HG03439 (cell line): ENCODE measurements around the gene SDHB.

Source experiments
- ATAC-seq: cut with Tn5 transposase; IDR thresholded peaks from one replicate; pipeline ENCODE4 v1.9.1; 2021; ENCODE audit warnings: mild to moderate bottlenecking, moderate library complexity; ENCODE audit not compliant: unreplicated experiment

Gene SDHB

DNA sequence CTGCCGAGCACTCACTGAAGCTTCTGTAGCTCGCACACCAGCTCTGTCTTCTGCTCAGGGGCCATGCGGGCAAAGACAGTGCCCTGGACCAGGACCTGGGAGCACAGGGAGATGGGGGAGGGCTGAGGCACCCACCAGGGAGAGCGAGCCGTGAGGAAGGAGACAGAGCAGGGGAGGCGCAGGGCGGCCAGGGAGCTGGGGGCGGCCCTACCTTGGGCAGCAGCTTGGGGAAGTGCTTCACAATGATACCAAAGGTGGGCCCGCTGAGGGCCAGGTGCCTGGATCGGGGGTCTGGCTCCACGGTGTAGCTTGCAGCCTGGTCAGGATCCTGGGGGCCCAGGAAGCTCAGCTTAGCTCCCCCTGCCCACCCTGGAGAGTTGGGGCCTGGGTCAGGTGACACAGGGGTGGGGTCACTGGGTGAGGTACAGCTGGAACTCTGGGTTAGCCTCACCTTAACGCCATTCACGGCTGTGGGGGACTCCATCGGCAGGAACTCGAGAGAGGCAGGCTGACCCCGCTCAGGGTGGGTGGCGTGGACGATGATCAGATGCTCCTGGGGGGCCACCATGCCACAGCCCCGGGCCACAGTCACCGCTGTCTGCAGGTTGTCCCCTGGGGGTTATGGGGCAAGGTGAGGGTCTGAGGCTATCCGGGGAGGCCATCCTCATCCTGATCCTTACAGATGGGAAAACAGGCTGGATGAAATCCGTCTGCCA lies 64.0 kb downstream of the SDHB start:
- no peak for ATAC-seq

GRCh38 chr1:16988210-16988609 lies 65.6 kb downstream of the SDHB start:
- no peak for ATAC-seq

GRCh38 chr1:16986962-16987361 lies 66.9 kb downstream of the SDHB start:
- ATAC-seq: no peak

GRCh38 chr1:16986560-16986959 lies 67.3 kb downstream of the SDHB start:
- ATAC-seq: no peak

GRCh38 chr1:16986113-16986512 lies 67.7 kb downstream of the SDHB start:
- no peak for ATAC-seq

- ATAC-seq: no peak
Measured at GRCh38 chr1:16984717-16985116, 69.1 kb downstream of the SDHB start.

DNA sequence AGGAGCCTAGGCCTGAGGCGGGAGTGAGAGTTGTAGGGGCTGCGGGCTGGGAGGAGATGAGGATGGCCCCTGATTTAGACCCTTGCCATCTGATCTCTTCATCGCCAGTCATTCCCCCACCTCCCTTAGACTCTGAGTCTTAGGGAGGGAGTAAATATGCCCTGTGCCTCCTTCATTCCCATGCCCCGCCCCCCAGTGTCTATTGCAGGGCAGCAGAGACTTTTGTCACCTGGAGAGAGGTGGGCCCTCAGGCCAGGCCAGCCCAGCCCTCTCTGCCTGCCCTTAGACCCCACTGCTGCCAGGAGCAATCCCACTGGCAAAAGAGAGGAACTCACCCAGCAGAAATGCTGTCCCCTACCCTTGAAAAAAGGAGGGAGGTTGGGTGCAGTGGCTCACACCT lies 70.2 kb downstream of the SDHB start:
- no peak for ATAC-seq

DNA sequence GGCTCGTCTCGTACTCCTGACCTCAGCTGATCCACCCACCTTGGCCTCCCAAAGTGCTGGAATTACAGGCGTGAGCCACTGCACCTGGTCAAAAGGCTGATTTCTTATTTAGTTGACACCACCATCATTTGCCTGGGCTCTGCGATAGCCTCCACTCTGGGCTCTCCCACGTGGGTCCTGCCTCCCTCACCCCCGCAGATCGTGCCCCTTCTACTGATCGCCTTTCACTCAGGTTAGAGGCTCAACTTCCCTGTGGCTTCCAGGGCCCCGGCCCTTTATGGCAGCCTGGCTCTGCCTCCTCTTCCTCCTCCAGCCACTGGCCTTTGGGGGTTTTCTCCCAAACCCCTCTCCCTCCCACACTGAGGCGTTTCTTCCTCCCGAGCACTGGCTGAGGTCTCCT lies 70.9 kb downstream of the SDHB start:
- ATAC-seq: no peak

- ATAC-seq: no peak
Measured at GRCh38 chr1:16981269-16981849, 72.5 kb downstream of the SDHB start.

DNA sequence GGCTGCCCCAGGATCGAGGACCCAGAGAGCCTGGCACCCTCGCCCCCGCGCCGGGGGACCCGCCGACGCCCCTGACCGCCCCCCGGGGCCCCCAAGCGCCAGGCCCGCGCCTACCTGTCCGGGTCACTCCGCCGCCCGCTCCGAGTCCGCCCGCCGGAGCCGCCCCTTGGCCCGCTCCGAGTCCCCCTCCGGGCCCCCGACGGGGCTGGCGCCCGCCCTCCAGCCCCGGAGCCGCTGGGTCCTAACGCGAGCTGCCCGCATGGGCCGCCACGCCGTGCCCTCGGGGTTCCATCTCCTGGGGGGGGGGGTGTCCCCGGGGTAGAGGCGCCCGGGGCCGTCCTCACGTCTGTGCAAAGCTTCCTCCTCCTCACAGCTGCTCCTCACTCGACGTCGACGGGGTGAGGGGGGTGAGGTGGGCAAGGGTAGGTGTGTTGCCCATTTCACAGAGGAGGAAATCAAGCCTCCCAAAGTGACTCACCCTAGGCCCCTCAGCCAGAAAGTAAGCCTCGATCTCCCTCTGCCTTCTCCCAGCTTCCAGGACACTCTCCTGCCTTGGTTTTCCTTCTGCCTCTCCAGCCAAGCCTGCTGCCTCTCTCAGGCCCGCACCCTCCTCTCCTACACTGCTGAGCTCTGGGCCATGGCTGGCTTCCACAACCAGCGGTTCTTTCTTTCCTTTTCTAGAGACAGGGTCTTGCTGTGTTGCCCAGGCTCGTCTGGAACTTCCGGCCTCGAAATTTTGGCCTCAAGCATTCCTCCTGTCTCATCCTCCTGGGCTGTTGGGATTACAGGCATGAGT lies 73.2 kb downstream of the SDHB start, which contains the start of gene MFAP2:
Gene MFAP2, minus strand, starts transcription at position 148 of the 796 bp plus-strand sequence. CDS start 2,347 bp downstream, outside the sequence.
- no peak for ATAC-seq

GRCh38 chr1:16979475-16980327 lies 74.1 kb downstream of the SDHB start:
- no peak for ATAC-seq

DNA sequence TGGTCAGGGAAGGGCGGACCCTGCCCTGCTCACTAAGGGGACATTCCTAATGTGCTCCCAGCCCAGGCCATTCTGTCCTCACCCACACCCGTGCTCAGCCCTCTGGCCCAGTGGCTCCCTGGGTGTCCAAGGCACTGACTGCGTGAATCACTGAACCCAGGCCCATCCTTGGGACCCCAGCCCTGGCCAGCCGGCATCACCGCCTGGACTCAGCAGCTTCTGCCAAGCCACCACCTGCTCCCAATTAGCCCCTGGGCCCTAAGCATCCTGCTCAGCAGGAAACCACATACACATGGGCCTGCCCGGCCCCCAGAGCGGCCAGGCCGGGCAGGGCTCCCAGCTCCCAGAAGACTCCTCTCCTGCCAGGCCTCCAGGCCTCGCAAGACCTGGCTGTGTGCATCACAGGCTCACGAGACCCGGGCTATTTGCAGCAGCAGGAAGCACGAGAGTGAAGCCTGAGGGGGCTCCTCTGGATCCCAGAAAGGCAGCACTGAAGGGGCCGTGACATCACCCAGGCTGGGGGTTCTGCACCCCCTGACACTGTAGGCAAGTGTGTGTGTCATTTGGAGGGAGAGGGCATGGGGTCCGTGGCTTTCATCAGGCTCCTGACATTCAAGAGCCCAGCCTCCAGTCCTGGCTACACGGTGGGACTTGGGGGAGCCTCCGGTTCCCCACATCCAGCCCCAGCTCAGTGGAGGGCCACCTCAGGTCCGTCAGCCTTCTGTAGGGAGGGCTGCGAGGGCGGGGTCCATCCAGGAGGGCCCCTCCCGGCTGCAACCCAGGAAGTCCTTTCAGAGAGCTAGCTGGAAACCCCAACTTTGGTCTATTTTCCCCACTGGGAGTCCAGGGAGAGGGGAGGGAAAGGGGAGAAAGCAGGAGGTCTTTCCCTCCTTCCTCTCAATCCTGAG lies 75.0 kb downstream of the SDHB start:
- no peak for ATAC-seq

- ATAC-seq: no peak
Measured at GRCh38 chr1:16978139-16978538, 75.7 kb downstream of the SDHB start.

- ATAC-seq: no peak
Measured at GRCh38 chr1:16977377-16977776, 76.5 kb downstream of the SDHB start.

DNA sequence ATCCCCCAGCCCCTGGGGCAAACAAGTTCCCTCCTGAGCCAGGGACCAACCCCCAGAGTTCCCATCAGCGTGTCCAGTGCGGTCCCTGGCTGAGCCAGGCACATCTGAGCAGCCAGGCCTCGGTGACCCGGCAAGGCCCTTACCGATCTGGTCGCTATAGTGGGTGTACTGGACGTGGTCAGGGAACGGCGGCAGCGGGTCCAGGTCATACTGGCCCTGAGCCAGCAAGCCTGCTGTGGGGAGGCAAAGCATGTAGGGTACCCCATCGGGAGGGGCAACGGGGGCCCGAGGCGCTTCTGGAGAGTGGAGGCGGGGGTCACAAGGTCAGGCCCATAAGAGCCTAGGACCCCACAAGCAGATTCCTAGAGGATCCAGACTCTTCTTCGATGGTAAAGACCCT lies 76.9 kb downstream of the SDHB start:
- no peak for ATAC-seq

DNA sequence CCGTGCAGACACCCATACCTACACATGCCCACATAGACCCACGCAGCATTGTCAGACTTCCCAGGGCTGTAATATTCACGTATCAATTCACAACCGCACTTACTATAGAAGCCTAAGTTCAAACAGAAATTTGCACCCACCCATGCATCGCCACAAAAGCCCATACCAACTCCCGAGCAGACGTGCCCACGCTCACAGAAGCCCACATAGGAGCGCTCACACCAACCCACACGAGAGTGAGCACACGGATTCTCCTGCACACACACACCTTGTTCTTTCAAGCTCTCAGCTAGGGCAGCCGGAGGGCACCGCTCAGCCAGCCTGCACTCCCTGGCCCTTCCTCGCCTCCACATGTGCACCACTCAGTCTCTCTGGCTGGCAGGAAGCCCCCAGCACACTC lies 78.0 kb downstream of the SDHB start:
- no peak for ATAC-seq

GRCh38 chr1:16975211-16975610 lies 78.6 kb downstream of the SDHB start:
- ATAC-seq: no peak

DNA sequence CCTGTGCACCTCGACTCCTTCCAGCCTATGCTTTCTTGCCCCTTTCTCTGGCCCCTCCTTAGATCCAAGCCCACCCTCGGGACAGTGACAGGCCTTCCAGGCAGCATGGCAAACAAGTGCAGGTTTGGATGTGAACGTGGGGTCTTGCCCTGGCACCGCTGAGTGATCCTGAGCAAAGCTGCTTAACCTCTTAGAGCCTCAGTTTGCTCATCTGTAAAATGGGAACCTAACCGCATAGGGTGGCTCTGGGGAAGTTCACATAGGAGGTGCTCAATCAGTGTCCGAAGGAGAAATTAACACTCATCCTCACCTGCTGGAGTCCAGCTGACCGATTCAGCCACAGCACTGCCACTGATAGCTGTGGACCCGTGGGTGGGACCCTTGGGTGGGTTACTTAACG lies 80.6 kb downstream of the SDHB start:
- ATAC-seq: no peak

- ATAC-seq: no peak
Measured at GRCh38 chr1:16972189-16972895, 81.5 kb downstream of the SDHB start.
